Dermis blood vessel endothelial cell (primary cell): ENCODE measurements around the gene DUS2. TPM values are rescaled to one million over a fixed set of nuclear protein-coding genes. Genes with fewer than 3 reads are reported as not detected.
A peak's percentile ranks its signal among the peaks of the same experiment; 100 is the strongest.
"Not testable (repeated sequence)": the region's sequence is repeated elsewhere in the genome, so short reads cannot be mapped to it uniquely, and the experiment has no call there.

Experiments
- DNase-seq: peaks from one replicate; pipeline ENCODE4 v3.0.0; 2010
- total RNA-seq: library from RNA; depleted of rRNA; stranded (reverse); fragments of >200 nt; gene quantifications from 2 replicates; pipeline ENCODE4 v1.2.3, GENCODE V29; 2014

Gene DUS2
- 26.4 and 34.9 TPM in 2 replicates for total RNA-seq

DNA sequence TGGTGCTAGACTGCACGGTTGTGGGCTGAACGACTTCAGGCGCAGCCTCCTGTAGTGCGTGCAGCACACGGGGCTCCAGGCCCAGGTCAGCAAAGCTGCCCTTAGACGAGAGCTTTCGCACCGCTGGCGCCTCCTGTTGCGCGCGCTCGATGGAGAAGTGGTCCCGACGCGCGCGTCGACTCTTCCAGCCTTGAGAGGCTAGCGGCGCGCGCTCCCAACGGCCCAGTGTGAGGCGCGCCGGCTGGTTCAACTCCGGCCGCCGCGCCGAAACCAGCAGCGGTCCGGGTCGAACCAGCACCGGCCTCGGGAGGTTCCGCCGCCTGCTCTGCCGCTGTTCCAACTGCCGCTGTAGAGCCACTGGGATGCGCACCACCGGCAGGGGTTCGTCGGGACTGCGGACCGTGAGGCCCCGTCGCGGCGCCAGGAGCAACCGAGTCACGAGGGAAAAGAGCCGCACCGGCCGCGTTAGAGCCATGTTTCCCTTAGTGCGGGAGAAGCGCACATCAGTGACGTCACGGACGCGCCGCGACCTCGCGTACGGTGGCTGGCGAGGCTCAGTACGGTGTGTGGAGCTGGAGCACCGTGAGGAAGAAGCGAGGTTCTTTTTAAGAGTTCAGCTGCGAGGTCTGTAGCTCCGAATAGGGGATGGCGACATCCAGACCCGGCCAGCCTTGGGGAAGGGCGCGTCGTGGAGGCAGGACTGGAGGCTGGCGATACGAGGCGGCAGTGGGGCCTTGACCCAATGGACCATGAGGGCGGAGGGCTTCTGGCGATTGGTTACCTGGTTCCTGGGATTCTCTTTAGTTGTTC, at the start of gene DUS2, which contains the start of gene DDX28:
Gene DUS2 (plus strand): TSS at position 557 of the 810 bp plus-strand sequence. CDS start 14,740 bp downstream, outside the sequence.
Gene DDX28 (minus strand): TSS at position 505 of the 810 bp plus-strand sequence. CDS start 30 bp downstream, at position 475.
- peak; percentile 97 for DNase-seq

DNA sequence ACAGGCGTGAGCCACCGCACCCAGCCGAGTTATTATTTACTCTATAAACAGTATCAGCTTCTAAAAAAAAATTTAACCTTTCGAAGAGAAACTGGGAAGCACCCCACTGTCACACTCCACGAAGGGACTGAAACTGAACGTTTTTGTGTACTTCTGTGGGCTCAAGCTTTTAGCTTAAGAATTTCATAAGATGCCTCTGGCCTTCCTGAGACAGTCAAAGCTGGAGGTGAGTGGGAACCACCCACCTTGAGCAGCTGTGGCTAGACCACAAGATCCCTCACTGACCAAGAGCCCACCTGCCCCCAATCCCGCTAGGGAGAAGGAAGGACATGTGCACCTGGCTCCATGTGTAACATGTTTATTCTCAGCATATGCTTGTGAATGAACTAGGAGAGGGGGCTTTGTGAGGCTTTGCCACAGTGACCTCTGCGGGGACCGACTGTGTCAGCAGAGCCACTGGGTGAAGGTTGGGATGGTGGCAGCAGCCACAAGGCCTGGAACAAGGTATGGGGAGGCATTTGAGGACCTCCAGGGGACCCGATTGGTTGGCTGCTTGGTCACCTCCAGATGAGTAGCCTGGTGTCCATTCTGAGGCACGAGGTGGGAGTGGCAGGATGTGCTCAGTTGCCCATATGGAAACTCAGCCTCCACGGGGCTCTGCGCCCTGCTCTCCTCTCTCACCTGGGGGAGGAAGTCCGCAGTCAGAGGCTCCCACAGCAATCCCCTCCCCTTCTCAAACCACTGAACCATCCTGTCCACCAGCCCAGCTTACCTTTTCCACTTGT, 47.6 kb upstream of the DUS2 start:
- no peak for DNase-seq

DNA sequence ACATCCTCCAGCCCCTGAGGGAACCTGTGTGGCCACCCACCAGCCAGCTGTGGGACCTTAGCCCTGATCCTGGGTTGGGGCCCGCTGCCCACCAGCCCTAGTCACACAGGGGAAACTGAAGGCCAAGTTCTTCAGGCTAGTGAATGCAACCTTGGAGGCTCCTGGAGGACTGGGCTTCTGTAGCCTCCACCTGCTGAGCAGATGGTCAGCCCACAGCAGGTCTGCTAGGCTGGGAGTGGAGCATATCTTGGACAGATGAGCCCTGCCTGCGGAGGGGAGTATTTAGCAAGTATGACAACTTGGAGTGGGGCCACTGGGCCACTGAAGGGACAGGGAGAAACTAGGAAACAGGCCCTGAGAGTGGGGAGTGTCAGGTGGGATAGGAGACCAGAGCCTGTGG, 46.9 kb upstream of the DUS2 start:
- no peak for DNase-seq

DNA sequence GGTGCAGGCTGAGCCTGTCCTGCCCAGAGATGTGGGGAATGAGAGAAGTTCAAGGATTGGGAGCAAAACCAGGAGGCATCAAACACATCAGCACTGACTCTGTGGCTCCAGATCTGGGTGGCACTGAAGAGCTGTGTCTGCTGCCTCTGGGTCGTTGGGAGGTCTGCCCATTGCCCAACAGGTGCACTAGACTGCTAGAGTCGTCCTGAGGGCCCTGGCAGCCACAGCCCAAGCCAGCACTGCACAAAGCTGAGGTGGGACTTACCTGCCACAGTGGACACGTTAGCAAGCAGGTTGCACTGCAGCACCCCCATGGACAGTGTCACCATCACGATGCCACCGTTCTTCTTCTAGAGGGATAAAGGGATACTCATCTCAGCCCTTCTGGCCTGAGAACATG, 46.1 kb upstream of the DUS2 start:
- no peak for DNase-seq

DNA sequence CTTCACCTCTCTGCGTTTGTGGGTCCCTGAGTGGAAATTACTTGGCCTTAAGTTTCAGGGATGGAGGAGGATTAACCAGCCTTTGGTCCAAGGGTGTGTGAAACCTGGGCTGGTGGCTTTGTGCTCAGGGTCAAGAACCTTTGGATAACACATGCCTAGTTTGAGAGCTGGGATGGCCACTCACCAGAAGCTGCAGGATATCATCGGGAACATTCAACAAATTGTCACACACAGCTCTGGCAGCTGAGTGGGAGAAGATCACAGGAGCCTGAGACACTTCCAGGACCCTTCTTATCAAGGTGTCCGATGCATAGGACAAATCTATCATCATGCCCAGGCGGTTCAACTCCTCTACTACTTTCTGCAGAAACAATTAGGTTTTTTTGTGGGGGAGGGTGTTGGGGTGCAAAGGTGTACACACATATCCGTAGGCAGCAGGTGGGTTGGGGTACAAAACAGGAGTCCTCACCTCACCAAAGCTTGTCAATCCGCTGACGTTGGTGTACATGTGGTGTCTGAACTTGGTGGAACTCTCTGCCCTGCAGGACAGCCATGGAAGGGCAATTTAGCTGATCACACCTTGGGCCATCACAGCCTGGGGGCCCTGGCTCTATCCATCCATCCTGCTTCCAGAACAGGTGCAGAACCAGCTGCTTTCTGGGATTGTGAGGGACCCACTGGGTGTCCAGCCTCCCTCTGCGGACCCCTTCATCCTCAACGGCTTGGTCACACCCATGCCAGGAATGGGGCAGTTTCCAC, 45.4 kb upstream of the DUS2 start:
- DNase-seq = no peak

DNA sequence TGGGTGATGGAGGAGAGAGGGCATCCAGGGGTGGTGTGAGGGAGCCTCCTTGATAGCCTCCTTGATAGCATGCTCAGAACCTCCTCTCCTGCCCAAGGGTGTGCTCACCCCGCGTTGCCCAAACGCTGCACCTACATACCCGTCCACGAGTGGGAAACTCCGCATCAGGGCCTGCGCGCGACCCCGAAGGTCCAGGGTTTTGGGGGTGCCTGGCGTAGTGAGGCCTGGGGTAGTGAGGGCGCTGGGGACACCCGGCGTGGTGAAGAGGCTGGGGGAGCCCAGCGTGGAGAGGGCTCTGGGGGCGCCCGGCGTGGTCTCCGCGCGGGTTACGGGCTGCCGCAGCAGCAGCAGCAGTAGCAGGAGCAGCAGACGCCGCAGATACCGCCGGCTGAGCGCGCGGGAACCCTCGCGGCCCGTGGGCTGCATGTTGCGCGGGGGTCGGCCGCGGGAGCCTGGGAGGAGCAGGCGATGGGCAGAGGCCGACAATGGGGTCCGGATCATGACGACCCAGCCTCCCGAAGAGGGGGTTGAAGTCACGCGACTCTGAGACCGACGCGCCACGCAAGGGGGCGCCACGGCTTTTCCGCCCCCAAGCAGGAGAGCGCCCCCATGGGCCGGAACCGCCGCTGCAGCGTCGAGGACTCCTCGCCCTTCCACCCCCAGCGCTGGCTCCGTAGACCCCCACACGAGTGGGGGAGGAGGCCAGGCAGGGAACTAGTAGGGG, 43.0 kb upstream of the DUS2 start, which contains the start of gene DPEP3:
Gene DPEP3 (minus strand): TSS at position 545 of the 724 bp plus-strand sequence. CDS start 119 bp downstream, at position 426.
- peak; percentile 31 for DNase-seq

DNA sequence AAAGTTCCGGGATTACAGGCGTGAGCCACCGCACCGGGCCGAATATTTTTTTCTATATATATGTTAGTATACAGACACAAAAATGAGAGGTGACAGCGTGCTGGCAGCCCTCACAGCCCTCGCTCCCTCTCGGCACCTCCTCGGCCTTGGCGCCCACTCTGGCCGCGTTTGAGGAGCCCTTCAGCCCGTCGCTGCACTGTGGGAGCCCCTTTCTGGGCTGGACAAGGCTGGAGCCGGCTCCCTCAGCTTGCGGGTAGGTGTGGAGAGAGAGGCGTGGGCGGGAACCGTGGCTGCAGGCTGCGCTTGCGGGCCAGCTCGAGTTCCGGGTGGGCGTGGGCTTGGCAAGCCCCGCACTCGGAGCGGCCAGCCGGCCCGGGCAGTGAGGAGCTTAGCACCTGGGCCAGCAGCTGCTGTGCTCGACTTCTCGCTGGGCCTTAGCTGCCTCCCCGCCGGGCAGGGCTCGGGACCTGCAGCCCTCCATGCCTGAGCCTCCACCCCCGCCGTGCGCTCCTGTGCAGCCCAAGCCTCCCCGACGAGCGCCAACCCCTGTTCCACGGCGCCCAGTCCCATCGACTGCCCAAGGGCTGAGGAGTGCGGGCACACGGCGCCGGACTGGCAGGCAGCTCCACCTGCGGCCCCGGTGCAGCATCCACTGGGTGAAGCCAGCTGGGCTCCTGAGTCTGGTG, 40.9 kb upstream of the DUS2 start:
- DNase-seq = no peak

DNA sequence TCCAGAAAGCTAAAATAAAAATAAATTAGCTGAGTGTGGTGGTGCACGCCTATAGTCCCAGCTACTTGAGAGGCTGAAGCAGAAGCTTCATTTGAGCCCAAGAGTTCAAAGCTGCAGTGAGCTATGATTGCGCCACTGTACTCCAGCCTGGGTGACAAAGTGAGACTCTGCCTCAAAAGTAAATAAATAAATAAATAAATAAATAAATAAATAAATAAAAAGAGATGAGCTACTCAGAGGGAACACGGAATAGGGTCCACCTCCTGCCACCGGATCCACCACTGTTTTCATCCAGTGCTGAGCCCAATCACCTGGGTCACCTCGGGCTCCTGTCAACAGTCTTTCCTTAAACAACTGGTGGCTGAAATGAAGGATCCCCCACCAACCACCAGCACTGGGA, 36.1 kb upstream of the DUS2 start:
- no peak for DNase-seq

DNA sequence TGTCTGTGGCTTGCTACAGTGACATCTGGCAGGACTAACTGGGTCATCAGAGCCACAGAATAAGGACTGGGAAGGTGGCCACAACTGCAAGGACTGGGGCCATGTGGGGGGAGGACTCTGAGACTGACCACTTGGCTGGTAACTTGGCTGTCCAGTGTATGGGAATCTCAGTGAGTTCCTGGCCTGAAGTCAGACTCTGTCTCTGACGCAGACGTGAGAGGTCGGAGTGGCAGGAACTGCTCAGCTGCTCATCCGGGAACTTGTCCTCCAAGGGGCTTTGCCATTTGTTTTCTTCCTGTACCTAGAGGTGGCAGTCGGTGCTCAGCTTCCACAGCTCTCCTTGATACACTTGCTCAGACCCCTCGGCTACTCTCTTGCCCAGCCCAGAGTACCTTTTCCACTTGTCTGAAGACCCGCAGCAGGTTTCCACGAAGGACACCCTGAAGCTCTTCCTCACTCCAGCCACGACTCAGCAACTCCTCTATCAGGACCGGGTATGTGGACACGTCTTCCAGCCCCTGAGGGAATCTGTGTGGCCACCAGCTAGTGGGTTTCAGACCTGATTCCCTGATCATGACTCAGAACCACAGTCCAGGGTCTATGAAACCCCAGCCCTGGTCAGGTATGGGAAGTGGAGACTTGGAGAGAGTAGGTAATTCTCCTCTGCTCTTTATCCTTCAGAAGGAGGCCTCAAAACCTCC, 35.5 kb upstream of the DUS2 start:
- DNase-seq = peak; percentile 61

DNA sequence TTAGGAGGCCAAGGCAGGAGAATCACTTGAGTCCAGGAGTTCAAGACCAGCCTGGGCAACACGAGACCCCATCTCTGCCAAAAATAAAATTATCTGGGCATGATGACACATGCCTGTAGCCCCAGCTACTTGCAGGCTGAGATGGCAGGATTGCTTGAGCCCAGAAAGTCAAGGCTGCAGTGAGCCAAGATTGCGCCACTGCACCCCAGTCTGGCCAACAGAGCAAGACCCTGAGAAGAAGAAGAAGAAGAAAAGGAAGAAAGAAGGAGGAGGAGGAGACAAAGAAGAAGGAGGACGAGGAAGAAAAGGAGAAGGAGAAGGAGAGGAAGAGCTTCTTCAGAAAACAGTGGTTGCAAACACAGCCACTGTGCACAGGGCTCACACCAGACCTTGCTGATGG, 34.4 kb upstream of the DUS2 start:
- DNase-seq = no peak

DNA sequence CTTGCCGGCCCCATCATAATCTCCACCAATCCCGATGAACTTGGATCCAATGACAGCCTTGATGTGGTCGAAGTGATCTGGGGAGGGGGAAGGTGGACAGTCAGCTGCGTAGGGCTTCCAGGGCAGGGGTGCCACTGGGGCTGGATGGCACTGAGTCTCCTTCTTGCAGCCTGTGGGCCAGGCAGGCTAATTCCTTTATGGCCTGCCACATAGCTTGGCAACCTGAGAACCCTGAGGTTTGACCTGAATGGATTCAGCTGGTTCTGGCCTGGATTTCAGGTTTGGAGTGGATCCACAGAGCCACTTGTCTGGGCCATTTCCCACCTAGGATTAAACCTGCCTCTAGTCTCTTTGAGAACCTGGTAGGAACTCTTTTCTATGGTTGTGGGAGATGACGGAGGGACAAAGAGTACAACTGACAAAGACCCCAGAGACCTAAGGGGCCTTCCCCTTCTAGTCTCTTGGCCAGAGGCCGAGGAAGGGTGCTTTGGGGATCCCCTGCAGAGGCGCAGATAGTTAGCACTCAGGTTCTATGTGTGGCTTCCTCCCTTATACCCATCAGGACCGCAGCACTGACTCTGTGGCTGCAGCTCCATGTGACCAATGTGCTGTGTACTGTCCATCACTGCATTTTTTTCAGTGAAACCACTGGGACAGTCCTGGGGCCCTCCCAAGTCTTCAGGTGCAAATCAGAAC, 33.6 kb upstream of the DUS2 start:
- no peak for DNase-seq

DNA sequence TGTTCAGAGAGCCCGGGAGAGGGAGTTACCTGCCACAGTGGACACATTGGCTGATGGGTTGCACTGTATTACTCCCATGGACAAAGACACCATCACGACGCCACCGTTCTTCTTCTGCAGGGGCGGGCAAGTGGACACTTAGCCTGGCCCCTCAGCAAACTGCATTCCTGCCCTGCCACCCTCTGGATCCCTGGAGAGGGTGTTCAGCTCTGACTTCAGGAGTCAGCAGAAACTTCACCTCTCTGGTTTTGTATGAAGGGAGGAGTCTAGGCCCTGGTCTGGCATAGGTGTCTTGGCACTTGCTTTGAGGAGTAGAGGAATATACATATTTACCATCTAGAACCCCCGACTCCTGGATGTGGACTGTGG, 33.1 kb upstream of the DUS2 start:
- no peak for DNase-seq

DNA sequence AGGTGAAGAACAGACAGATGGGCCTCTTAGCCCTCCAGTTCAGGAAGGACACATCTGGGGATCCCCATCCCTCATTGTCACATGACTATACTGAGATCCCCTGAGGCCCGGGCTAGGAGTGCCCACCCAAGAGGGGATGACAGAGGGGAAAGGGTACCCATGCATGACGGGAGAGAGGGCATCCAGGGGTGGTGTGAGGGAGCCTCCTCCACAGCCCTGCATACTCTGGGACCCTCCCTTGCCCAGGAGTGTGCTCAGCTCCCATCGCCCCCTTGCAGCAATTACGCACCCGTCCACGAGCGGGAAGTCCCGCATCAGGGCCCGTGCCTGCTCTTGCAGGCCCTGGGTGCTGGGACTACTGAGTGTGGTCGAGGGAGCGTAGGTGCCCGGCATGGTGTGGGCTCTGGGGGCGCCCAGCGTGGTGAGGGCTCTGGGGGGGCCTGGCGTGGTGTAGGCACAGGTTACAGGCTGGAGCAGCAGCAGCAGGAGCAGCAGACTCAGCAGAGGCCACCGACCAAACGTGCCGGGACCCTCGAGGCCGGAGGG, 30.4 kb upstream of the DUS2 start:
- DNase-seq = no peak

DNA sequence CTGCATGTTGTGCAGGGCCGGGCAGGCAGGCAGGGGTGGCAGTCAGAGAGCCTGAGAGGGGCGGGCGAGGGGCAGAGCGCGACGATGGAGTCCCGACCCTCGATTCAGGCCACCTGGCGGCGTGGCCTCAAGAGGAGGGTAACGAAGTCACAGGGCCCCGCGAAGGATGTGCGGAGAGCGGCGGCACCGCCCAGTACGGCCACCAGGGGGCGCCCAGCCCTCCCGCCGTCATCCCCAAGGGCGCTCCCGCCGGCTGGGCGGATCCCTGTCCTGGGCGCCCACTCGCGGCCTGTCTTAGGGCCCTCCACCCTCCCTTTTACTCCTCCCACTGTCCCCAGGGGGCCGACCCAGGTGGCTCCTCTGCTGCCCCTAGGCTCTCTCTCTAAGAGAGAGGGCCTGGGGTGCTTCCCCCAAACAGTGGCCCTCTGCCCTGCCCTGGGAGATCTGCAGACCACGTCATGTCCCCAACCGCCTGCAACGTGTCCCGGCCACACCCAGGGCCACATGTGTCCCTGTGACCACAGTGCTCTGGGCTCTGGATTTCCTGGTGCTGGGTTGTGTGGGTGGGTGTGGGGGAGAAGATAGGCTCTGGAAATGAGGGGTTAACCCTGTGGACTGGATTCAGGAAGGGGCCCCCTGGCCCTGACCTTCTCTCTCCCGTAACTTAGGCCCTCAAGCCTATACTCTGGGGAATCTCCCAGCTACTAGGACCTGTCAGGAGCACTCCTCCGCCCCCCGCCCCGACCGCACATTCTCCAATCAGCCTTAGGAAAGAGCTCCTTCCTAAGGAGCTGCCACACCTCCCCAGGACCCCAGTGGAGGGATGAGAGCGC, 29.7 kb upstream of the DUS2 start:
- peak; percentile 84 for DNase-seq

DNA sequence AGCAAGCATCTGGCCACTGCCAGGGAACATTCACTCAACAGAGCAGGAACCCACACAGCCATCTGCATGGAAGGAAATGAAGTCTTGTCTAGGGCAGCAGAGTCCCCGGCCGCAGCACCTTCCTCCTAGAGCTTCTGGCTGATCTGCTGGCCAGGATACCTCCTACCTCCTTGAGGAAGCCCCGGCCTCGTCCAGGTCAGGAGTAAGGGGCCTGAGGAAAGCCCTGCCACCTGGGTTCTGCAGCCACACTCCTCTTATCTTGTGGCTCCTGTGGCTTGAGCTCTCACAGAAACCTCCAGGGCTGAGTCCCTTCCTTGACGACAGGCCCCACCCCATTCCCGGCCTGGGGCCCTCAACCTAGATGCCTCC, 29.1 kb upstream of the DUS2 start:
- DNase-seq = not testable (repeated sequence)

DNA sequence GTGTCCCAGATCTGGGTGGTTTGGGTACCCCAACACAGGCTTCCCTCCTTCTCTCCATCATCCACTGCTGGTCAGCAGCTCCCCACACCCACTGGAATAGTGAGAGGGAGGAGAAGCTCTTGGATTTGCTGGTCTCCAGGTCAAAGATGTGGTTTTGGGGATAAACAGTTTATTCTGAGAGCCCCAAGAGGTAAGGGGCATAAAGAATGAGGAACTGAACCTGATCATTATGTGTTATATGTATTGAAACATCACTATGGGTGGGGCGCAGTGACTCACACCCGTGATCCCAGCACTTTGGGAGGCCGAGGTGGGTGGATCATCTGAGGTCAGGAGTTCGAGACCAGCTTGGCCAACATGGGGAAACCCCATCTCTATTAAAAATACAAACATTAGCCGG, 27.7 kb upstream of the DUS2 start:
- DNase-seq = no peak

DNA sequence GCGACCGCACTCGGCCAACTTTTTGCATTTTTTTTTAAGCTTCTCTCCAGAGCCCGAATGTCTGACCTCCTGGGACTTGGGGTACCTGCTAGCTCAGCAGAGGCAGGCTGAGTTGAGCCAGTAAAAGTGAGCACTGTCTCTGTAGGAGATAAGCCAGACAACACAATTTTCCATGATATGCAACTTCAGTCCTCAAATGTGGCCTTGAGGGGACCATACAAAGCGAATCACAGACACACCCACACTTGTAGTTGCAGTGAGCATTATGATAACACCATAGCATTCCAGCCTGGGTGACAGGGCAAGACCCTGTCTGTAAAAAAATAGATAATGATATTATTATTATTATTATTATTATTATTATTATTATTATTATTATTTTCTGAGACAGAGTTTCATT, 26.4 kb upstream of the DUS2 start:
- DNase-seq = no peak

DNA sequence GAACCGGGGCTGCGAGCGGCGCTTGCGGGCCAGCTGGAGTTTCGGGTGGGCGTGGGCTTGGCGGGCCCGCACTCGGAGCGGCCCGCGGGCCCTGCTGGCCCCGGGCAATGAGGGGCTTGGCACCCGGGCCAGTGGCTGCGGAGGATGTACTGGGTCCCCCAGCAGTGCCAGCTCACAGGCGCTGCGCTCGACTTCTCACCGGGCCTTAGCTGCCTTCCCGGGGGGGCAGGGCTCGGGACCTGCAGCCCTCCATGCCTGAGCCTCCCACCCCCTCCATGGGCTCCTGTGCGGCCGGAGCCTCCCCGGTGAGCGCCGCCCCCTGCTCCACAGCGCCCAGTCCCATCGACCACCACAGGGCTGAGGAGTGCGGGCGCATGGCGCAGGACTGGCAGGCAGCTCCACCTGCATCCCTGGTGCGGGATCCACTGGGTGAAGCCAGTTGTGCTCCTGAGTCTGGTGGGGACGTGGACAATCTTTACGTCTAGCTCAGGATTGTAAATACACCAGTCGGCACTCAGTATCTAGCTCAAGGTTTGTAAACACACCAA, 24.8 kb upstream of the DUS2 start:
- not testable (repeated sequence) for DNase-seq
